HG03342 (cell line): Measurements from ENCODE around the gene ABCA3.
"Not testable (repeated sequence)": the region's sequence is repeated elsewhere in the genome, so short reads cannot be mapped to it uniquely, and the experiment has no call there.

ENCODE experiments used
- ATAC-seq: cut with Tn5 transposase; IDR thresholded peaks from one replicate; pipeline ENCODE4 v1.9.1; 2021; ENCODE audit warnings: mild to moderate bottlenecking, moderate library complexity; ENCODE audit not compliant: unreplicated experiment

ABCA3 gene

GRCh38 chr16:2263026-2263425 lies 77.5 kb downstream of the ABCA3 start:
- ATAC-seq: not testable (repeated sequence)

DNA sequence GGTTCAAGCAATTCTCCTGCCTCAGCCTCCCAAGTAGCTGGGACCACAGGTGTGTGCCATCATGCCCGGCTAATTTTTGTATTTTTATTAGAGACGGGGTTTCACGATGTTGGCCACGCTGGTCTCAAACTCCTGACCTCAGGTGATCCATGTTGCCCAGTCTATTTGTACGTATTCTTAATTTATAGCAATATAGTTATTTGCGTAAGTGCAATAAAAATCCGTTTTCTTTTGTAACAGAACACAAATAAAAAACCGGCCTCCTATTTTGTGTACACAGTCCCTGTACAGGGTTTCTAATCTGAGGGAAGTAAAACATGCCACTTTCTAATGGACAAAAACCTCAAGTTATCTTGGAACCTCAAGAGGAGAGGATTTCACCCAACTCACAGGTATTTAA lies 80.3 kb downstream of the ABCA3 start:
- no peak for ATAC-seq

GRCh38 chr16:2258530-2258929 lies 82.0 kb downstream of the ABCA3 start:
- not testable (repeated sequence) for ATAC-seq

DNA sequence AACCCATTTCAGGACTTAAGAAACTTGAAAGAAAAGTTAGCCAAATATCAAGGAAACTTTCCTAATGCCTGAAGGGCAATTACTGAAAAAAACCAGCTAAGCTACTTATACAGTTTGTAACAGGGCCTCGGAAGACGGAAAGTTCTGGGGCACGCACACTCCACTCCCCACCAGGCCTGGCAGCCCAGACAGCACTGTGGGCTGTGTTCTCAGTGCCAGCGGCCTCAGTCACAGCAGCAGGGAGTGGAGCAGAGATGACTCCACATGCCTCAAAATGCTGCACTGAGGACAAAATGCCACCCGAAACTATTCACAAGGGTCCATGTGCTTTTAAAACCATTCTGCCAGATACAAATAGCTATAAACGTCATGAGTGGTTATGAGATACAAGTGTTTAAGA lies 82.8 kb downstream of the ABCA3 start:
- no peak for ATAC-seq

DNA sequence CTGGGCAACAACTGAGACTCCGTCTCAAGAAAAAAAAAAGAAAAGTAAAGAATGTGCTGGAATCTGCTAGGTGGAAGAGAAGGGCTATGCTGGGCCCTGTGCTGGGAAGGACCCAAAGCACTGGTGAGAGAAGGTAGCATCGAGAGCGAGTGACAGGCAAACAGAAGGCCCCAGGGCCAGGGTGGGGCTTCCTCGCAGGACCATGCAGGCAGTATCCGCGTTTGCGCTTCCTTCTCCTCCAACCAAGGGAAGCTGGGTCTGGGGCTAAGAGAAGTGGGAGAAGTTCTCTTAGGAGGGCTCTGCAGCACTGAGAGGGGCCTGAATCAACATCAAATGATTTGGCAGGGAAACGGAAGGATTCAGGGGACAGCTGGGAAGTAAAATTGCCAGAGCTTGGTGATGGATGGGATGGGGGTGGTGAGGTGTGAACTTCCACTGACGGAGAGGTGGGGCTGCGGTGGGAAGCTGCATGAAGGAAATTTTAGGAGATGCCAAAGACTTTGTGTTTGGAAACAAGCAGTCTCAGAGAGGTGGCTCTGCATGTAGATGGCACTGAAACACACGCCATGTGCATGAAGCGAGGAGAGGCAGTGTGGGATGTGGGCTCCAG lies 83.9 kb downstream of the ABCA3 start:
- ATAC-seq: no peak

DNA sequence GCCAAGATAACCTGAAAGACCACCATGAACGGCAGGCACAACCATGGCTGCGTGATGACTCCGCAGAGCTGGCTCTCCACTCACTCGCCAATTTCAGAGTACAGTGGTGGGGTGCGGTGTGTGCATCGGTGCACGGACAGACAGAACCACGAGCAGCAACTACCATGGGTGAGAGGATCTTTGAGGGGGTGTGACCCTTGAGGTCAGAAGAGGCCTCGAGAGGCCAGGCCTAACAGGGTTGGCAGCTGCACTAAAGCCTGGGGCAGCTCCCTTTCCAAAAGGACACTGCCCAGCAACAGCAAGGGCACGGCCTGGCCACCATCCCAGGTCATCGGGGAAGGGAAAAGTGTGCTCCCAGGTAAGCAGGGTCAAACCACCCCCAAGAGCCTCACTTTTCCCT lies 87.2 kb downstream of the ABCA3 start:
- no peak for ATAC-seq

DNA sequence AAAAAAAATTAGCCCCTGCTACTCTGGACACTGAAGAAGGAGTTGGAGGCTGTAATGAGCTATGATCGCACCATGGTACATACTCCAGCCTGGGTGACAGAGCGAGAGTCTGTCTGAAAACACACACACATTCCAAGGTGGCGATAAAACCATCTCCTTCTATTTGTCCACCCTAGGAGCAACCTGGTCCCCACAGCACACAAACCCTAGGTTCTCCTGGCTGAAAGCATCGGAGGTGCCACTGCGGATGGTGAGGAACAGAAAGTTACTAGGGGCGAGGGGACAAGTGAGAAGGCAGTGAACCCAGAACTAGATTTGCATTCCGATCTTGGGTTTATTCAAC lies 87.8 kb downstream of the ABCA3 start:
- no peak for ATAC-seq

DNA sequence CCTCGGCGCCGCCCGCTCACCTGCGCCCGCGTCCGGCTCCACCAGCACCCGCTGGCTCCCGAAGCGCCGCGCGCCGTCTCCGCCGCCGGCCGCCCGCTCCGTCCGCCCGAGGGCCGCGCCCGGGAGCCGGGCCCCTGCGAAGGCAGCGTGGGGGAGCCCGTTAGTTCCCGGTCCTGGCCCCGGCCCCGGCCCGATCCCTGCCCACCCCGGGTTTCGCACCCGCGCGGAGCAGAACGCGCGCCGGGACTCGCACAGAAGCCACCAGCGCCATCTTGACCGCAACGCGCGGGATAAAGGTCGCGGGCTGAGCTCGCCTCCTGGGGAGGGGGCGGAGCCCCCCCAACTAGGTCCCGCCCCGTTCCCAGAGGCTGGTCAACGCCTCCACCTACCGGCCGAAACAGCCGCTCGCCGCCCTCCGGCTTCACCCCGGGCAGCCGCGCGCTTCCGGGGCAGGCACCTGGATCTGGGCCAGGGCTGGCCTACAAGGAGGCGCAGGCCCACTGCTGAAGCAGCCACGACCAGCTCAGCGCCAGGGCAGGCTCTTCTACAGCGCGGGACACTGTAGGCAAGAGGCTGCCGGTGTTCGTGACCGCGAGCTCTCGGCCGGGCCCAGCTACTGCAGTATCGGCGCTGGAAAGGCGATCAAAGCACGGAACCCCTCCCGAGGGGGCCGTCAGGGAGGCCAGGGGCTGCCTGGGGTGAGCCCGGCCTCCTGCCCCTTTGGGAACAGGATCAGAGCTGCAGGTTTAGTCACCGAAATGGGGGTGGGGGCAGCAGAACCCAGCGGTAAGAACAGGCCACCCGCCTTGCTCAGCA lies 89.0 kb downstream of the ABCA3 start, which contains the start of gene ECI1:
Gene ECI1, minus strand, starts transcription at position 292 of the 816 bp plus-strand sequence. Its CDS starts 21 bp downstream, at position 271.
- peak; percentile 84 for ATAC-seq

DNA sequence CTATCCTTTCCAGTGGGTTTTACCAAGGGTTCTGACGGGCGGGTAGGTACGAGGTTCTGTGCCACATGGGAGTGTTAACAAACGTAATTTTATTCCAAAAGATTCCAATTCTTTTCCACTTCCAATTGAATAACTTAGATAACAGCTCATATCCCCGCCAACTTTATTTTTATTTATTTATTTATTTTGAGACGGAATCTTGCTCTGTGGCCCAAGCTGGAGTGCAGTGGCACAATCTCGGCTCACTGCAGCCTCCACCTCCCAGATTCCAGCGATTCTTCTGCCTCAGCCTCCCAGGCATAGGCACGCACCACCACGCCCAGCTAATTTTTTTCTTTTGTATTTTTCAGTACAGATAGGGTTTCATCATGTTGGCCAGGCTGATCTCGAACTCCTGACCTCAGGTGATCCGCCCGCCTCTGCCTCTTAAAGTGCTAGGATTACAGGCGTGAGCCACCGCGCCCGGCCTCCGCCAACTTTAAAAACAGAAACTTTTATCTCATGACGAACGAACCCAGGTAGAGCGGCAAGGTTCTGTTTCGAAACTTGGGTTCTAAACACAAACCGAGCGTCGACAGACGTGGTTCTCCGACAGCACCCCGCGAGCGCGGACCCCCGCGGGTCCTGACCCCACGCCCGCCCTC lies 89.8 kb downstream of the ABCA3 start:
- ATAC-seq: peak; percentile 1

DNA sequence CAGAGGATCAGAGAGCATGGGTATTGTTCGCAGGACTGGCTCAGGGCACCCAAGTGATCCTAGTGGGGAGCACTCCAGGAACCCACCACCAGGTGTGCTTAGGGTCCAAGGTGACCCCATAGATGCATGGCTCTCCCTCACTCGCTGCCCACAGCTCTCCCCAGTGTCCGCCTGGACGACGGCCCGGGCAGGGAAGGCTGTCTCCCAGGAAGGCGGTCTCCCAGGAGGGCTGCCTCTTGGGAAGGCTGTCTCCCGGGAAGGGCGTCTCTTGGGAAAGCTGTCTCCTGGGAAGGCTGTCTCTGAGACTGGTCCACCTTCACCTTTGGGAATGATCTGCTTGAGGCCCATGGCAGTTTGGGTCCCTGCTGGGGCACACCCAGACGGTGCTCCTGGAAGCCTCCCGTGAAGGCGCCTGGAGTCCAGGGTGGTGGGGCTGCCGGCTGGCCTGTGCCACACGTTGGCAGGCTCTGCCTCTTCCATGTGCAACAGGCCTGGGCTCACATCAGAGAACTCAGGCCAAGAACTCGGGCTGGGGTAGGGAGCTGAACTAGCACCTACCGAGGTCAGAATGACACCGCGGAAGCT lies 94.1 kb downstream of the ABCA3 start:
- no peak for ATAC-seq

DNA sequence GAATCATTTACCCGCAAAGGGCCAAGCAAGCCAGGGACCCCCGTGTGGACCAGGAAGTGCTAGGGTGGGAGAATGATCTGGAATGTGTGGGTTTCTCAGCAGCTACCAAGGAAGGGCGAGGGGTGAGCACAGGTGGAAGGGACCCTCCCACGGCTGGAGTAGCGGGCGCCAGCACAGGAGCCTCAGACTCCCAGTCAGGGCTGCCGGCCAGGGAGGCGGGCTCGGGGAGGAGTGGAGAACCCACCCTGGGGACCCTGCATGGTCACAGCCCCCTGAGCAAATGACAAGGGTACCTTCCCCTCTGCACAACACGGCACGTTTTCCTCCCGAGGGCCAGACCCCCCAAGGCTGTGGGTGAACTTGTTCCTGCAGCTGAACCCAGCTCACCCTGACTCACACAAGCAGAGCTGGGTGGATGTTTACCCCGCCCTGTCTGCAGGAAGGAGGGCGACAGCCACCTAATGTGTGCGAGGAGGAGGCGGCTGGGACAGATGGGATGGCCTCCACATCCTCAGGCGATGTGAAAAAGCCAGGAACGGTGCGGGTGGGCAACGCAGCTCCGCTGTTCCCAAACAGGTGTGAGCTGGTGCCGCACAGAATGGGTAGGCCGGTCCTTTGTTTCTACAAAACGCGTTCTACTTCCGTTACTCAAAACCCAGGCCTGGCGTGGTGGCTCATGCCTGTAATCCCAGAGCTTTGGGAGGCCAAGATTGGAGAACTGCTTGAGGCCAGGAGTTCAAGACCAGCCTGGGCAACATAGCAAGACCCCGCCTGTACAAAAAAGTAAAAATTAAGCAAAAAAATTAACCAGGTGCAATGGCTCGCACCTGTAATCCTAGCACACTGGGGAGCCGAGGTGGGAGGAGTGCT lies 95.4 kb downstream of the ABCA3 start:
- ATAC-seq: no peak

- ATAC-seq: no peak
These were observed 96.2 kb downstream of the ABCA3 start for GRCh38 chr16:2244301-2244700.

- ATAC-seq: no peak
These were observed 96.7 kb downstream of the ABCA3 start for GRCh38 chr16:2243781-2244180.

DNA sequence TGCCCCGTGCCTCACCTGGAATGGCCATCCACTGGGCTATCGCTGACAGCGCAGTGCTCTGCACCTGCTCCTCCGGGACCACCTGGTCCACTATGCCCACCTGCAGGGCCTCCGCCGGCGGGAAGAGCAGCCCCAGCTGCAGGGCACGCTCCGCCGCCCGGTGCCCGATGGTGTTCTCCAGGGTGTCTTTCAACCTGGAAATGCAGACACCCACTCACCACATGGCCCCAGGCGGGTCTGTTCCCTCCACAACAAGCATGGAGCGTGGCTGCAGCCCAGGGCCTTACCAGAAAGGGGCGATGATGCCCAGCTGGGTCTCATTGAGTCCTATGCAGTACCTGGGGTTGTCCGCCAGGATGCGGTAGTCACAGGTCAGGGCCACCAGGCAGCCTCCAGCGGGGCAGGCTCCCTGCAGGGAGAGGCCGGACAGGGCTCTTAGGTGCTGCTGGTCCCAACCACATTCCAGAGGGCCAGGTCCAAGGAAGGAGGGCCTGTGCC lies 97.4 kb downstream of the ABCA3 start:
- ATAC-seq: no peak

GRCh38 chr16:2242598-2242997 lies 97.9 kb downstream of the ABCA3 start:
- ATAC-seq: no peak

GRCh38 chr16:2240331-2240730 lies 100.2 kb downstream of the ABCA3 start:
- not testable (repeated sequence) for ATAC-seq

DNA sequence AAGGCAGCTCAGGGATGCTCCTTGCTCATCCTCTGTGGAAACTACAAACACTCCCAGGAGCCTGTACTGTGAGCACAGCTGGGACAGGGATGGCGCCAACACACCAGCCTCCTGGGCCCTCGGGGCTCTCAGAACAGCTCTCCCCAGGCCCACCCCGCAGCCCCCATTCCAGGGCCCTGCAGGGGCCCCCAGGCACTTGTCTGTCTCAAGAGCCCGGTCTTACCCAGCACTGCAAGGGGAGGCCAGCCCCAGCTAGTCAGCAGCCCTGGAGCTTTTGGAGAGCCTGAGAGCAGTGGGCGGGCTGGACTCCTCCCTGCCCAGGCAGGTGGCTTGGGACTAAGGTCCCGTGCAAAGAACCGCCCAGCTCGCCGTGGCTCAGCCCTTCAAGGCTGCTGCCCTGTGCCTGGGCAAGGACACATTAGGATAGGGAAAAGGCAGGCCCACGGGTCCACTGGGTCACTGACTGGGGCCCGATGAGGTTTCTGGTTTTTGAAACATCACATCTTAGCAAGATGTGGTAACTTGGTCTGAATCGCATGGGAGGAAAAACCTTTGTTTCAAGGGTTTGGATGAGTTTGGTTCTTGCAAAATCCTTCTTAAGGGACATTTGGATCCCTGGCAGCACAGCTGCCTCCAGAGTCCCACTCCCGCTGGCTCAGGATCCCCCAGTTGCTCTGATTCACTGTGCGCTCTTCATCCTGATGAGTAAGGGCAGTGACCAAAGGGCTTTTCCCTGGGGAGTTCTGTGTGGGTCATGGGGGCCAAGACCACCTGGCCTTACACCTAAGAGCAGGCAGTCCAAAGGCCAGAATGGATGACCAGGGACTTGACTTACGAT lies 101.5 kb downstream of the ABCA3 start:
- no peak for ATAC-seq

- ATAC-seq: no peak
These were observed 102.2 kb downstream of the ABCA3 start for GRCh38 chr16:2238150-2238837.
